ENCODE data around the gene BEND7.

GRCh38 chr10:13441476-13441875 is 87.3 kb downstream of the BEND7 start:
- TF ChIP-seq CTCF (optimal IDR thresholded peaks at IDR 0.05 in 1 of 3, IDR thresholded peaks at IDR 0.05 in 1 of 3, conservative IDR thresholded peaks at IDR 0.05 in 1 of 3; ENCODE audit: extremely low read depth in 1 of 3, insufficient read depth in 2 of 3, low read length in 3 of 3): no peak
- no peak for TF ChIP-seq EZH2 (IDR thresholded peaks at IDR 0.05; ENCODE audit: low read length)
